B cell (primary cell): ENCODE results near the gene CHRD.

Source experiments
- CTCF ChIP-seq: fragments of 200-600 bp; IDR thresholded peaks from one replicate; pipeline ENCODE4 v1.8.0; 2022; ENCODE audit warnings: antibody characterized with exemption, mild to moderate bottlenecking
- EZH2 ChIP-seq: IDR thresholded peaks from 2 replicates; pipeline ENCODE4 v1.6.1; 2012; ENCODE audit warnings: borderline replicate concordance, low read depth, mild to moderate bottlenecking, moderate library complexity, low read length; ENCODE audit not compliant: insufficient read depth, poor library complexity, severe bottlenecking

DNA sequence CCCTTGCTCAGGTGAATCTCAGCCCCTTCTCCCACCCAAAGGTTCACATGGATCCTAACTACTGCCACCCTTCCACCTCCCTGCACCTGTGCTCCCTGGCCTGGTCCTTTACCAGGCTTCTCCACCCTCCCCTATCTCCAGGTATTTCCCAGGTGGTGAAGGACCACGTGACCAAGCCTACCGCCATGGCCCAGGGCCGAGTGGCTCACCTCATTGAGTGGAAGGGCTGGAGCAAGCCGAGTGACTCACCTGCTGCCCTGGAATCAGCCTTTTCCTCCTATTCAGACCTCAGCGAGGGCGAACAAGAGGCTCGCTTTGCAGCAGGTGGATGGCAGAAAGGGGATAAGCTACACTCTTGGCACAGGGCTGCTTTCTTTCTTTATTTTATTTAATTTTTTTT, 37.9 kb upstream of the CHRD start:
- TF ChIP-seq EZH2 (no peak), CTCF (no peak)
